MCF 10A (cell line): ENCODE results near the gene MTTP. TPM values are rescaled to one million over a fixed set of nuclear protein-coding genes. Genes with fewer than 3 reads are reported as not detected.

ENCODE experiments used
- BruUV-seq: library from RNA; stranded (reverse); fragments of 400-500 nt; replicated peaks from 2 replicates; lab custom pipeline; 2021; lab: Mats Ljungman, UMichigan
- CTCF ChIA-PET: fragments of 300-600 bp; sonication (Branson Sonifier 250); formaldehyde crosslinking; extraction: SDS; loops from one replicate; lab custom pipeline; 2021; ENCODE audit warnings: antibody characterized with exemption, inconsistent platforms; lab: Yijun Ruan, JAX
- POLR2A ChIA-PET: fragments of 300-600, 350-650 bp; sonication (Branson Sonifier 250); formaldehyde crosslinking; extraction: SDS; loops from one replicate; lab custom pipeline; 2020; ENCODE audit warnings: antibody characterized with exemption, inconsistent platforms; lab: Yijun Ruan, JAX
- DNase-seq: peaks from one replicate; pipeline ENCODE4 v3.0.0-alpha.2; 2018; ENCODE audit not compliant: unreplicated experiment
- H3K27ac Mint-ChIP-seq: one replicate; pipeline ENCODE4 v1.8.0; 2022; ENCODE audit warnings: mild to moderate bottlenecking, low read depth, mixed read lengths; ENCODE audit not compliant: unreplicated experiment
- H3K27me3 Mint-ChIP-seq: one replicate; pipeline ENCODE4 v1.8.0; 2022; ENCODE audit warnings: mixed read lengths; ENCODE audit not compliant: insufficient read depth, unreplicated experiment
- H3K36me3 Mint-ChIP-seq: one replicate; pipeline ENCODE4 v1.8.0; 2022; ENCODE audit warnings: mild to moderate bottlenecking, moderate library complexity, mixed read lengths; ENCODE audit not compliant: insufficient read depth, unreplicated experiment
- H3K4me1 Mint-ChIP-seq: one replicate; pipeline ENCODE4 v1.8.0; 2022; ENCODE audit warnings: mixed read lengths; ENCODE audit not compliant: insufficient read depth, unreplicated experiment
- H3K4me3 Mint-ChIP-seq: one replicate; pipeline ENCODE4 v1.8.0; 2022; ENCODE audit warnings: mild to moderate bottlenecking, moderate library complexity, mixed read lengths; ENCODE audit not compliant: unreplicated experiment
- H3K9me3 Mint-ChIP-seq: one replicate; pipeline ENCODE4 v1.8.0; 2022; ENCODE audit warnings: mixed read lengths; ENCODE audit not compliant: unreplicated experiment
- intact Hi-C: fragments of 100-400 bp; cut with micrococcal nuclease; formaldehyde crosslinking; loops from 2 replicates; pipeline ENCODE4 v1.14.1; 2022
- total RNA-seq: library from RNA; stranded (reverse); gene quantifications from 2 replicates; pipeline ENCODE4 v1.2.3, GENCODE V29; 2022
- TF ChIP-seq, protein P1 (sequence below): fragments of 200-600 bp; IDR thresholded peaks from one replicate; pipeline ENCODE4 v1.8.0; 2022; ENCODE audit warnings: antibody characterized with exemption, mild to moderate bottlenecking; ENCODE audit not compliant: unreplicated experiment

Gene MTTP
- total RNA-seq, 1 experiment from 2014 or later = 0.51 TPM

DNA sequence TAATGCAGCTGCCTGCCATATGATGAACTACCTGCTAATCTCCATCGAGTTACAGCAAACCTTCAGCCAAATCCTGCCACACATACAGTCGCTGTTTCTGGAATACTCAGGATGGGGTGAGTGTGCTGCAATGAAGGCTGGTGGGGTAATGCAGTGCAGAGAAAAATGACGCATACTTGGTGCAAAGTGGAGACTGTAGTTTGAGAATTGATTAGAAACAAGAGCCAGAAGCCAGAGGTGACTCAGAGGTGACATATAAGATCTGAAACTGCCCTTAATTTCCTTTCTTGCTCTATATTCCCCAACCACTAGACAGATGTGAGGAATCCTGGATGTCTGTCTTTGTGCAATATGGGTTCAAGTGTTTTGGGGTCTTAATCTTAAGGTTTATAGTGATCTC, 61.0 kb downstream of the MTTP start:
- no peak overlapping the region for H3K27ac Mint-ChIP-seq
- H3K4me3 Mint-ChIP-seq = no peak overlapping the region
- no peaks in the 10 kb centered on the region for H3K27me3 Mint-ChIP-seq
- no TSS peak for BruUV-seq
- H3K36me3 Mint-ChIP-seq = no peaks in the 10 kb centered on the region
- DNase-seq = peak; percentile 48
- intact Hi-C loops = no loop called here
- no peaks in the 10 kb centered on the region for H3K9me3 Mint-ChIP-seq
- ChIA-PET POLR2A (interaction anchor here (0.6 to 0.9 kb wide), 3 partner anchors 17 to 181 kb away, joined by 3 to 4 read pairs (median 4); partner anchors contain the start of gene DAPP1), CTCF (interaction anchor here (1.0 kb wide), 1 partner anchor 176 kb away, joined by 3 read pairs; no protein-coding TSS in a partner anchor)
- TF ChIP-seq, protein P1, sequence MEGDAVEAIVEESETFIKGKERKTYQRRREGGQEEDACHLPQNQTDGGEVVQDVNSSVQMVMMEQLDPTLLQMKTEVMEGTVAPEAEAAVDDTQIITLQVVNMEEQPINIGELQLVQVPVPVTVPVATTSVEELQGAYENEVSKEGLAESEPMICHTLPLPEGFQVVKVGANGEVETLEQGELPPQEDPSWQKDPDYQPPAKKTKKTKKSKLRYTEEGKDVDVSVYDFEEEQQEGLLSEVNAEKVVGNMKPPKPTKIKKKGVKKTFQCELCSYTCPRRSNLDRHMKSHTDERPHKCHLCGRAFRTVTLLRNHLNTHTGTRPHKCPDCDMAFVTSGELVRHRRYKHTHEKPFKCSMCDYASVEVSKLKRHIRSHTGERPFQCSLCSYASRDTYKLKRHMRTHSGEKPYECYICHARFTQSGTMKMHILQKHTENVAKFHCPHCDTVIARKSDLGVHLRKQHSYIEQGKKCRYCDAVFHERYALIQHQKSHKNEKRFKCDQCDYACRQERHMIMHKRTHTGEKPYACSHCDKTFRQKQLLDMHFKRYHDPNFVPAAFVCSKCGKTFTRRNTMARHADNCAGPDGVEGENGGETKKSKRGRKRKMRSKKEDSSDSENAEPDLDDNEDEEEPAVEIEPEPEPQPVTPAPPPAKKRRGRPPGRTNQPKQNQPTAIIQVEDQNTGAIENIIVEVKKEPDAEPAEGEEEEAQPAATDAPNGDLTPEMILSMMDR = no peak
- peaks cover 12% of the 10 kb centered on the region for H3K4me1 Mint-ChIP-seq

DNA sequence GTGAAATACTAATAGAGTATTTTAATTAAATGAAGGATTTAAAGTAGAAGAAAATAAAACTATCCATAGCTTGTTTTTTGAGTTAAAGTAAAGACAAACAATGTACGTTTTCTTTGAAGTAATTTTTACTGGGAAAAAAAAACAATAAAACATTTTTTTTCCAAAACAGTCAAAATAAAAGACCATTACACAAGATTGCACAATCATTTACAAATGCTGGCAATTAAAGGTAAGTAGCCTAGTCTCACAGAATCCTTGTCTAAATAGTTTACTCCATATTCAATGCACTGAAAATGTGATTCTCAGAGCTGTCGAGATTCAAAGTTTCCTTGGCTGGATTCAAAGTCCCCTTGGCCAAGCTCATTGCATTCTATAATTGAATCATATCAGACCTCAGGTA, 61.8 kb downstream of the MTTP start:
- TF ChIP-seq, protein P1 = no peak
- ChIA-PET CTCF (interaction anchor here (0.7 to 1.0 kb wide), 3 partner anchors 17 to 175 kb away, joined by 3 read pairs; no protein-coding TSS in a partner anchor), POLR2A (interaction anchor here (0.6 to 1.0 kb wide), 5 partner anchors 17 to 180 kb away, joined by 3 to 4 read pairs (median 4); partner anchors contain the start of genes DAPP1 and TRMT10A)
- H3K27me3 Mint-ChIP-seq = no peaks in the 10 kb centered on the region
- DNase-seq = no peak
- peaks cover 12% of the 10 kb centered on the region for H3K4me1 Mint-ChIP-seq
- no TSS peak for BruUV-seq
- intact Hi-C loops = no loop called here
- H3K4me3 Mint-ChIP-seq = no peak overlapping the region
- no peaks in the 10 kb centered on the region for H3K36me3 Mint-ChIP-seq
- no peaks in the 10 kb centered on the region for H3K9me3 Mint-ChIP-seq
- no peak overlapping the region for H3K27ac Mint-ChIP-seq

DNA sequence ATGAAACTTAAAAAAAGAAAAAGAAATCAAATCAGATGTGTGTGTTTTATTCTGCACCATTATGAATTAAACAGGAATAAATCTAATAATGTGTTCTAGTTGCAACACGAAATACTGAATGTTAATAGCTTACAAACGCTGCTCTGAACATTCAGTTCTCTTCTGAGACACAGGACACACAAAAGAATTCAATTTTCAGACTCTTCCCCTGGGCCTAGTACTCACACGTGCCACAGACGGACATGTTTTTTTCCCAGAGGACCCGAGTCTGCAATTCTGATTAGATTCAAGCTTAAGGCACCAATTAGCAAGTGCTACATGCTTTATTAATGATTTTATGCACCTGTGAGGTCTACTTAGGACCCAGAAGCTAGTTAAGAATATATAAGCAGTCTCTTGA, 62.5 kb downstream of the MTTP start:
- H3K36me3 Mint-ChIP-seq = no peaks in the 10 kb centered on the region
- no TSS peak for BruUV-seq
- no peaks in the 10 kb centered on the region for H3K9me3 Mint-ChIP-seq
- ChIA-PET CTCF (interaction anchor here (0.7 to 0.8 kb wide), 2 partner anchors 19 to 134 kb away, joined by 3 read pairs; no protein-coding TSS in a partner anchor), POLR2A (no interaction called here)
- H3K27me3 Mint-ChIP-seq = no peaks in the 10 kb centered on the region
- intact Hi-C loops = no loop called here
- no peak overlapping the region for H3K4me3 Mint-ChIP-seq
- H3K4me1 Mint-ChIP-seq = peaks cover 12% of the 10 kb centered on the region
- no peak for DNase-seq
- TF ChIP-seq, protein P1 = no peak
- no peak overlapping the region for H3K27ac Mint-ChIP-seq

DNA sequence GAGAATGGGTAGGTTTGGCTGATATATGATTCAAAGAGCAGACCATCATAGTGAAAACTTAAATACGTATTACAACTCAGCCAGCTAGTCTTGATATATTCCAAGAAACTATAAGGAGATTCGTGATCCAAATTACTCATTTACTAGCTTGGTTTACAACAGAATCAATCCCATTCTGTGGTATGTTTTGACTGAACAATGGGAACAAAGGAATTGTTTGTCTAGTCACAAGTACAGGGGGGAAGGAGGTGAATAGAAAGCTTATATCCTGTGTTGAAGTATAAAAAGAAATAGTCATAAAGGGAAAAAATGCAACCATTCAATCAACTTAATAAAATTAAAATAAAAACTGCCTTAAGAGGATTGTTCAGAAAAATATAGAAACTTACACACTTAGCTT, 66.1 kb downstream of the MTTP start:
- no peak for DNase-seq
- Mint-ChIP-seq H3K36me3 (no peaks in the 10 kb centered on the region), H3K4me3 (no peak overlapping the region), H3K9me3 (no peaks in the 10 kb centered on the region), H3K4me1 (peaks cover 21% of the 10 kb centered on the region), H3K27ac (no peak overlapping the region), H3K27me3 (no peaks in the 10 kb centered on the region)
- no TSS peak for BruUV-seq
- ChIA-PET CTCF (interaction anchor here (0.5 kb wide), 1 partner anchor 439 kb away, joined by 5 read pairs; no protein-coding TSS in a partner anchor), POLR2A (no interaction called here)
- TF ChIP-seq, protein P1 = no peak
- intact Hi-C loops = no loop called here
